Measurements from ENCODE around the gene WDFY3. TPM values are rescaled to one million over a fixed set of nuclear protein-coding genes. Genes with fewer than 3 reads are reported as not detected.

The WDFY3 gene
- total RNA-seq, 4 donors from 2014 or later = 77.9 to 149 (median 98.3) TPM

DNA sequence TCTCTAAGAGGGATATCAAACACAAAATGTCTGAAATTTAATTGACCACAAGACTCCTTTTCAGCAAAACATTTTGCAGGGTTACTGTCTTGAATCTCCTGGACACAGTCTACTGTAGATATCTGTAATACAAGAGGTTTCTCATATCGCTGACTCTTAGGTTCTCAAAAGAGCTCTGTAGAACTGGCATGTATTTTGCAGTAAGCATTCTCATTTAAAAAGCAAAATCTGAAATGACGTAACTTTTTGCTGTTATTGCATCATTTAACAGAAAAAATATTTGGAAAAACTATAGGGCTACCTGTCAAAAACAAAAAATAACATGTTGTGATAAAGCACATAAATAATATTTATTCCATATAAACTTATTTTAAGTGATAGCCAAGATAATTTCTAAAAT is 269.3 kb downstream of the WDFY3 start:
- TF ChIP-seq, protein P1, sequence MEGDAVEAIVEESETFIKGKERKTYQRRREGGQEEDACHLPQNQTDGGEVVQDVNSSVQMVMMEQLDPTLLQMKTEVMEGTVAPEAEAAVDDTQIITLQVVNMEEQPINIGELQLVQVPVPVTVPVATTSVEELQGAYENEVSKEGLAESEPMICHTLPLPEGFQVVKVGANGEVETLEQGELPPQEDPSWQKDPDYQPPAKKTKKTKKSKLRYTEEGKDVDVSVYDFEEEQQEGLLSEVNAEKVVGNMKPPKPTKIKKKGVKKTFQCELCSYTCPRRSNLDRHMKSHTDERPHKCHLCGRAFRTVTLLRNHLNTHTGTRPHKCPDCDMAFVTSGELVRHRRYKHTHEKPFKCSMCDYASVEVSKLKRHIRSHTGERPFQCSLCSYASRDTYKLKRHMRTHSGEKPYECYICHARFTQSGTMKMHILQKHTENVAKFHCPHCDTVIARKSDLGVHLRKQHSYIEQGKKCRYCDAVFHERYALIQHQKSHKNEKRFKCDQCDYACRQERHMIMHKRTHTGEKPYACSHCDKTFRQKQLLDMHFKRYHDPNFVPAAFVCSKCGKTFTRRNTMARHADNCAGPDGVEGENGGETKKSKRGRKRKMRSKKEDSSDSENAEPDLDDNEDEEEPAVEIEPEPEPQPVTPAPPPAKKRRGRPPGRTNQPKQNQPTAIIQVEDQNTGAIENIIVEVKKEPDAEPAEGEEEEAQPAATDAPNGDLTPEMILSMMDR (IDR thresholded peaks at IDR 0.05) = no peak
- DNase-seq (ENCODE audit: low spot score) (no peak), ATAC-seq (ENCODE audit: low FRiP score) (no peak)

DNA sequence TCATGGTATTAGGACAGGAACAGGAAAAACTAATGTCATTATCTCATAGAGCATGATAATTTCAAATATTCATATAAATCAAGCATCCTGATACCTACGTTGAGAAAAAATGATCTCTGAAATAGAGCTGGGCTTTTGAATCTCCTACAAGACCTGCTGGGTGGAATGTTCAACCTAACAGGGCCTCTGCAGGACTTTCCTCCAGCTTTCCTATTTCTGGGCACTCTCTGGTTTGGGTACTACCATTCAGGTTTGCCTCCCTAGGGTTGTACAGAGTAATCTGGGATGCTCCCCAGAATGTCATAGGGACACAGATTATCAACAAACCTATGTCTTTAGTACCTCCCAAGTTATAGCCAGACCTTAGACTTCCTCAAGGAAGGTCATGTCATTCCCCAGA is 274.7 kb downstream of the WDFY3 start:
- DNase-seq (ENCODE audit: low spot score) = no peak
- TF ChIP-seq, protein P1 (IDR thresholded peaks at IDR 0.05) = no peak
- no peak for ATAC-seq (ENCODE audit: low FRiP score)

DNA sequence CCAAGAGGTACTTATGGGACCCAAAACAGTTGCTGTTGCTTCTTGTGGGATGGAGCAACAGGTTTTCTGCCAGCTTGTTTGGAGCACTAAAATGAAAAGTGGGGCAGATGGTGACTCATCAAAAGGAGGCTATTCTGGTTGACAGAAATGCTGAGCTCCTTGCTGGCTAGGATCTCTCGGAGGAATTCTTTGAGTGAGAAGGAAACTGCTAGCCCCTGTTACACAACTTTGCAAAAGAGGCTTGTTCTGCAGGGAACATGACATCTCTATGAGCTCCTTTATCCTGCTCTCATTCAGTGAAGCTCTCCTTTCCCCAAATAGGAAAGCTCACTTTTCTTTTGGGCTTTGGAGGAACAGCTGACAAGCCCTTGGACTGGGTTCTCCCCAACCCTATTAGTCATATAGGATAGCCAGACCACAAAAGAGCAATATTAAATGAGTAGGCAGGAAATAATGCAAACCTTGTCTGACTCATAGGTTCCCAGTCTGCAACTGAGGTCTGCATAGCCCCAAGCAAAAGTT is 275.3 kb downstream of the WDFY3 start:
- TF ChIP-seq, protein P1 (IDR thresholded peaks at IDR 0.05) = no peak
- peak; percentile 81 for ATAC-seq (ENCODE audit: low FRiP score)
- no peak for DNase-seq (ENCODE audit: low spot score)

DNA sequence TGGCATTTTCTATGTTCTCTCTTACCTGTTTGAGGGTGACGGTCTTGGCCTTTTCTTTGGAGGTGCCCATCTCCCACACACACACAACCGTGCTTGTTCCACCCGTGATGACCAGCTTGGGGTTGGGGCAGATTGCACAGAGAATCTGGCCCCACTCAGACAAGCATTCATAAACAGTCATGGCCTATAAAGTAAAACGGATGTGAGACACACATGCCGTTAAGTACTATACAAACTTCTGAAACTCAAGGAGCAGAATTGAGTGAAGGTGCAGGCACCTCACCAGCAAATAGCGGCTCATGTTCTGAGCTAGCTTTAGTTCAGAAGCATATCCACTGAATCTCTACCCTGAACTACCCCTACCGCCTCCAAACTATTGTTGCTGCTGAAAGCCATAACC is 276.0 kb downstream of the WDFY3 start:
- TF ChIP-seq, protein P1 (IDR thresholded peaks at IDR 0.05) = no peak
- ATAC-seq (ENCODE audit: low FRiP score) = no peak
- DNase-seq (ENCODE audit: low spot score) = no peak

DNA sequence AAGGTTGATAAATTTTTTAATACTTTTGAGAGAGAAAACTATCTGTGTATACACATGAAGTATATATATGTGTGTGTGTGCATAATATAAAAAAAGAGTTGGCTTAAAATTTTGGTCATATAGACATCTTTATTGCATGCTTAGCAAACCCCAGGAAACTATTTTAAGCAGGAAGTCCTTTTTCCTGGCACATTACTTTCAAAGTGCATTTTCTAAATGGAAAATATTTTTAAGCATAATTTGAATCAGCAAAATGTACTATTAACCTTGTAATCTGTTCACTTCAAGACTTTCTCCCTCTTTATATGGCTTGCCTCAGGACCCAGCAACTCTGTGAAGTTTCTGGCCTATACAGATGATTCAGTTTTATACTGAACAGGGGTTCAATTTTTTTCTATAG is 277.3 kb downstream of the WDFY3 start:
- TF ChIP-seq, protein P1 (IDR thresholded peaks at IDR 0.05) = no peak
- DNase-seq (ENCODE audit: low spot score) = no peak
- ATAC-seq (ENCODE audit: low FRiP score) = no peak

DNA sequence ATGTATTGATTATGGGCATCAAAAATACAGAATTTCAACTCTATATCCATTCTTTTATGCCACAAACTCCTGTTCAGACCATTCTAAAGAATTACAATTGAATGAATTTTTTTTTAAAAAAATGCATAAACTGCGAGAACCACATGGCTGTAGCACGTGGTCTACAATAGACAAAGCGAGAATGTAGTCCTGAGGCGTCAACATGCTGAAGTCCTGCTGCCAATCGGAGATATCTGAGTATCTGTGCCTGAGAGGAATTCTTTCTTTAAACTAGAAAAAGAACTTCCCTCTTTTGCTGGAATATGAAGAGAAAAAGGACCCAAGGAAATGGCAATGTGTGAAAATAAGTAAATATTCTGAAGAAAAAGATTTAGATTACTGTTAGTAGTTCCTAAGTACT is 277.9 kb downstream of the WDFY3 start:
- ATAC-seq (ENCODE audit: low FRiP score) (no peak), DNase-seq (ENCODE audit: low spot score) (no peak)
- TF ChIP-seq, protein P1 (IDR thresholded peaks at IDR 0.05) = no peak

DNA sequence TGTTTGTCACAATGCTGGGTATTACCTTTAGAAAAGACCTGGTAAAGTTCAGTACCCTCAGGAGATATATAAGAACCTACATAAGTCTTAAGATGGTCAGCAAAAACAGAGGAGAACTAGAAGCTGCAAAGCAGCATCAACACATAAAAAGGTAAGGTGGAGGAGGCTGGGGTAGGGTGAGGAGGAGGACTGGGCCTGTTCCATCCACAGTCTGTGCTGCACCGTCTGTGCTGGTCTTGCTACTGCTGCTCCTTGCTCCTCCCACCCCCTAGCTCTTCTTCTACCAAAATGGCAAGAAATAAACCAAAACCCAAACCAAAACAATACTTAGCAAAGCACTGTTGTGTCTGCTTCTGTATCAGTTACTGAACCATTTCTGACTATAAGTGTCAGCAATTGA is 281.4 kb downstream of the WDFY3 start:
- ATAC-seq (ENCODE audit: low FRiP score) = no peak
- no peak for DNase-seq (ENCODE audit: low spot score)
- TF ChIP-seq, protein P1 (IDR thresholded peaks at IDR 0.05) = no peak

Measured in omental fat pad (tissue), 4 donors.